NCI-H1048 (cell line): Measurements from ENCODE around the gene RPAP3.
"Not testable (repeated sequence)": the region's sequence is repeated elsewhere in the genome, so short reads cannot be mapped to it uniquely, and the experiment has no call there.

Experiments
- DNase-seq: peaks from one replicate; lab custom pipeline; 2025; lab: John Stamatoyannopoulos, UW

Gene RPAP3

GRCh38 chr12:47667935-47668334 is 37.9 kb downstream of the RPAP3 start:
- DNase-seq, result not testable (repeated sequence)

DNA sequence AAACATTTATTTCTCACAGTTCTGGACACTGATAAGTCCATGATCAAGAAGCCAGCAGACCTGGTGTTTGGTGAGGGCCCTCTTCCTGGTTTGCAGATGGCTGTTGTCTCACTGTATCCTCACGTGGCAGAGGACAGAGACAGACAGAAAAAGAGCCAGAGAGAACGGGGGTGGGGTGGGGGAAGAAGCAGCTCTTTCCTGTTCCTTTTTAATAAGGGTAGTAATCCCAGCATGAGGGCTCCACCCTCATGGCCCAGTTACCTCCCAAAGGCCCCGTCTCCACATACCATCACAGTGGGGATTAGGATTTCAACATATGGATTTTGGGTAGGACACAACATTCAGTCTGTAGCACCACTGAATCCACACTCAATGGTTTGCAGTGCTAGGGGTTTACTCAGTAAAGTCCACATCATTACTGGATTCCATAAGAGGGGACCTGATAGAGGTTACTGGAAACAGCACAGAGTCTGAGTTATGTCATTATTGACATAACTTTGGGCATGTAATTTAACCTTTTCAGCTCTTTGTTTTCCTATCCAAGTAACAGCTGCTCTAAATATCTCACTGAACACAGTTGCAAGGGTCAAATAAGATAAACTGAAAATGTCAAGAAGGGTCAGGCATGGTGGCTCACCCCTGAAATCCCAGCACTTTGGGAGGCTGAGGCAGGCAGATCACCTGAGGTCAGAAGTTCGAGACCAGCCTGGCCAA is 53.2 kb downstream of the RPAP3 start:
- DNase-seq, result no peak

GRCh38 chr12:47651368-47652254 is 54.2 kb downstream of the RPAP3 start:
- peak; percentile 28 for DNase-seq

GRCh38 chr12:47650469-47650868 is 55.4 kb downstream of the RPAP3 start:
- no peak for DNase-seq

- DNase-seq, result no peak
Observed at GRCh38 chr12:47649381-47649780, 56.4 kb downstream of the RPAP3 start.

- DNase-seq, result no peak
Observed at GRCh38 chr12:47648056-47648579, 57.7 kb downstream of the RPAP3 start.

- not testable (repeated sequence) for DNase-seq
Observed at GRCh38 chr12:47642310-47642709, 63.5 kb downstream of the RPAP3 start.

DNA sequence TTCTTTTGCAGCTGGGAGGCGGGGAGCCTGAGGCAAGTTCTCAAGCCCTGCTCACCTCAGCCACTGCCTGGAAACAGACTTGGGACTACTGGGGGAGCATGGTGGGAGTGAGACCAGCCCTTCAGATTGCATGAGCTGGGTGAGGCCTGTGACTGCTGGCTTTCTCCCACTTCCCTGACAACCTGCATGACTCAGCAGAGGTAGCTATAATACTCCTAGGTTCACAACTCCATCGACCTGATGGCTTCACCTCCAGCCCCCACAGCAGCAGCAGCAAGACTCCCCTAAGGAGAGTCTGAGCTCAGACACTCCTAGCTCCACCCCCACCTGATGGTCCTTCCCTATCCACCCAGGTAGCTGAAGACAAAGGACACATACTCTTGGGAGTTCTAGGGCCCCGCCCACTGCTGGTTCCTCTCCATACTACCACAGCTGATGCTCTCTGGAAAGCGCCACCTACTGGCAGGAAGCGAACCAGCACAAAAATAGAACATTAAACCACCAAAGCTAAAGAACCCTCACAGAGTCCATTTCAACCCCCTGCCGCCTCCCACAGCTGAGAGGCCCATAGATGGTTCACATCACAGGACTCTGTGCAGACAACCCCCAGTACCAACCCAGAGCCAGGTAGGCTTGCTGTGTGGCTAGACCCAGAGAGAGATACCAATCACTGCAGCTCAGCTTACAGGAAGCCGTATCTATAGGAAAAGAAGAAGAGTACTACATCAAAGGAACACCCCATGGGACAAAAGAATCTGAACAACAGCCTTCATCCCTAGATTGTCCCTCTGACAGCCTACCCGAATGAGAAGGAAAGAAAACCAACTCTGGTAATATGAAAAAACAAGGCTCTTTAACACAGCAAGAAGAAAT is 68.7 kb downstream of the RPAP3 start:
- DNase-seq, result peak; percentile 34

DNA sequence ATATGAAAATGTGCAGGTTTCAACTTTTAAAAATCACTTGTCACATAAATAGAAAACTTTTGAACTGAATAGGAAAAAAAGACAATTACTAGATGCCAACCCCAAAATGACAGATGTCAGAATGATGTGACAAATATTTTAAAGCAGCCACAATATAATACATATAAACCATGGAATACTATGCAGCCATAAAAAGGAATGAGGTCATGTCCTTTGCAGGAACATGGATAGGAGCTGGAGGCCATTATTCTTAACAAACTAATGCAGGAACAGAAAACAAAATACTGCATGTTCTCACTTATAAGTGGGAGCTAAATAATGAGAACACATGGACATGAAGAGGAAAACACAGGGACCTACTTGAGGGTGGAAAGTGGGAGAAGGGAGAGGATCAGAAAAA is 70.1 kb downstream of the RPAP3 start:
- DNase-seq, result not testable (repeated sequence)

DNA sequence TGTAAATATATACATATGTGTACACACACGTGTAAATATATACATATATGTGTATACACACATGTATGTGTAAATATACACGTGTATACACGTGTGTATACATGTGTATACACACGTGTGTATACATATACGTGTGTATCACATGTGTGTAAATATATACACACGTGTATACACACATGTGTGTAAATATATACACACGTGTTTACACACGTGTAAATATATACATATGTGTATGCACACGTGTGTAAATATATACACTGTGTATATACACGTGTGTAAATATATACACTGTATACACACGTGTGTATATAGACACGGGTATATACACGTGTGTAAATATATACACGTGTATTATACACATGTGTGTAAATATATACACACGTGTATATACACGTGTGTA is 71.7 kb downstream of the RPAP3 start:
- no peak for DNase-seq

GRCh38 chr12:47621960-47622359 is 83.9 kb downstream of the RPAP3 start:
- no peak for DNase-seq

DNA sequence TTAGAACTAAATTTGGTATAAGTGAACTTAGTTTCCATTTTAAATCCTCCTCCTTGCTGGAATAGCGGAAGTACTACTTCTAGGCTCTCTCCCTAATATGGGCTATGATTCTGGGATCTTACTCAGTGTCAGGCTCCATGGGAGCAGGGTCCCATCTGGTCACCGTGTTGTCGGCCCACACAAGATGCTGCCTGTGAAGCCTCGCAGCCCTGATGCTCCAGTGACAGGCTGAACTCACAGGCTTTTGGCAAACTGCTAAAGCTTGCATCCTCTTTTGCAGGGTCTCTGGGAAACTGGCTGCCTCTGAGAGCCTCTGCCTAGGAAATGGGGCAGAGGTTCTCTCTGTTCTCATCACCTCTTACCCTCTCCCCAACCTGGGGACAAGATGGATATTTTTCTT is 88.4 kb downstream of the RPAP3 start:
- DNase-seq, result no peak

DNA sequence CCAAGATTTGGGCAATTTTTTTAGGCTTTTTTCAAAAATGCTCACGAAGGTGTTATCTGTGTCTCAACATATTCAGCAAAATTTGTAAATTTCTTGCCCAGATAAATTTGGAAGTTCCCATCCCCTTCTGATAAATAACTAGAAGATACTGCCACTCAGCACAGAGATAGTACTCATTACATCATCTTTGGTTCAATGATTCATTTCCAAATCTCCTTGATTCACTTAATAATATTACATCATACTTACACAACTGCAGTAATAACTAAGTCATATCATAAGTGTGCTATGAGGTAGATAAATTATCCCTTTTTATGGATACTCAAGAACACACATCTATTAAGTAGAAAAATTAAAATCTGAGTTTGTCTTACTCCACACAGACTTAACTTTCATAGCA is 89.4 kb downstream of the RPAP3 start:
- no peak for DNase-seq

DNA sequence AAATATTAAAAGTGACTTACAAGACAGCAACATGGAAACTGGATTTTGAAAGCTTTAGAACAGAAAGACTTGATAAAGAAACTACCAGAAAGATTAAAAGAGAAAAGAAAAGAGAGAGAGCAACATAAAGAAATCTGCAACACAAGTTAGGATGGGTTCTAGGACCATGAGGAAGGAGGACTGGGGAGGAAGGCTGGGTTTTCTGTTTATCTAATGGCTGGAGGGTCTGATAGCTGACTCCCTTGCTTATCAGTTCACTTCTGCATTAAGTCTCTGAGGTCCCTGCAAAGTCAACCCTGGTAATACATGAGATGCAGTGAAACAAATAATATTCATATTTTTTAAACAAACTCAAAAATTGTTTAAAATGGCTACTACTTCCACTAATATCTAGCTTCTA is 90.1 kb downstream of the RPAP3 start:
- DNase-seq, result no peak

DNA sequence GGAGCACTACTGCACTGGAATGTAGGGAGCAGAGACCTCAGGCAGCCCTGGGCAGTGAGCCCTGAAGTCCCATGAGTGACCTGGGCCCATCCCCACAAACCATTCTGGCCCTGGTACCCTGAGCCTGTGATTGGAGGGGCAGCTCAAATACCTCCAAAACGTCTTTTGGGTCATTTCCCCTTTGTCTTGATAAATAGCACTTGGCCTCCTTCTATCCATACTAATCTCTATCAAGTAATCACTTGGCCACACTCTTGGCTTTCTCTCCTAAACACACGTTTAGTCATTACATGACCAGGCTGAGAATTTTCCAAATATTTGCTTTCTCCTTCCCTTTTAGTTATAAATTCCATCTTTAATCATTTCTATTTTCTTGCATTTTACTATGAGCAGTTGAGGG is 91.3 kb downstream of the RPAP3 start:
- DNase-seq, result no peak

- no peak for DNase-seq
Observed at GRCh38 chr12:47612953-47613352, 92.9 kb downstream of the RPAP3 start.

GRCh38 chr12:47611906-47612305 is 93.9 kb downstream of the RPAP3 start:
- no peak for DNase-seq
